SK-N-SH (cell line): ENCODE measurements around the gene HHIP. TPM values are rescaled to one million over a fixed set of nuclear protein-coding genes. Genes with fewer than 3 reads are reported as not detected.

Experiments
- CTCF ChIA-PET: fragments of 300-600, 350-600 bp; formaldehyde crosslinking; extraction: SDS; loops from one replicate; lab custom pipeline; 2021; lab: Yijun Ruan, JAX
- POLR2A ChIA-PET: fragments of 350-600 bp; sonication (Branson Sonifier 250); formaldehyde crosslinking; extraction: SDS; loops from one replicate; lab custom pipeline; 2020; ENCODE audit warnings: antibody characterized with exemption, inconsistent platforms; lab: Yijun Ruan, JAX
- DNase-seq: peaks from one replicate; pipeline ENCODE4 v3.0.0; 2012
- H2AFZ ChIP-seq: fragments of 200-600 bp; sonication (generic); 2 replicates; pipeline ENCODE4 v1.8.1; 2016; ENCODE audit warnings: antibody characterized with exemption, mild to moderate bottlenecking, low read depth
- H3F3A ChIP-seq: fragments of 200-600 bp; sonication (generic); replicated peaks from 2 replicates; pipeline ENCODE3; 2016; ENCODE audit warnings: antibody characterized with exemption, mild to moderate bottlenecking; ENCODE audit not compliant: insufficient read depth
- H3K27ac ChIP-seq, 2 experiments: fragments of 200-500 bp in 1 of 2; fragments of 200-600 bp in 1 of 2; sonication (Bioruptor generic) in 1 of 2; sonication (generic), shearing (Covaris generic) in 1 of 2; 2 replicates each; pipeline versions ENCODE4 v1.5.1 to v1.6.1; 2014 to 2016; ENCODE audit warnings: low read depth in 2 of 2, inconsistent platforms in 1 of 2, low read length in 1 of 2, mild to moderate bottlenecking in 1 of 2, mixed read lengths in 1 of 2
- H3K27me3 ChIP-seq: fragments of 200-600 bp; sonication (generic), shearing (Covaris generic); 2 replicates; pipeline ENCODE4 v1.6.1; 2016; ENCODE audit warnings: mixed run types; ENCODE audit not compliant: insufficient read depth
- H3K36me3 ChIP-seq, 2 experiments: fragments of 200-500 bp in 1 of 2; fragments of 200-600 bp in 1 of 2; sonication (Bioruptor generic) in 1 of 2; sonication (generic) in 1 of 2; replicated peaks in 1 of 2; 2 replicates each; pipeline versions ENCODE3 to v1.5.1; 2014 to 2016; ENCODE audit warnings: low read length in 1 of 2, mild to moderate bottlenecking in 1 of 2; ENCODE audit not compliant: insufficient read depth in 2 of 2, control insufficient read depth in 1 of 2
- H3K4me1 ChIP-seq, 2 experiments: fragments of 200-500 bp in 1 of 2; fragments of 200-600 bp in 1 of 2; sonication (Bioruptor generic) in 1 of 2; sonication (generic), shearing (Covaris generic) in 1 of 2; 2 replicates each; pipeline versions ENCODE4 v1.5.1 to v1.6.1; 2014 to 2016; ENCODE audit warnings: low read depth in 1 of 2, low read length in 1 of 2, mixed run types in 1 of 2; ENCODE audit not compliant: insufficient read depth in 2 of 2, control insufficient read depth in 1 of 2
- H3K4me2 ChIP-seq: fragments of 200-600 bp; sonication (generic), shearing (Covaris generic); 2 replicates; pipeline ENCODE4 v1.6.1; 2017; ENCODE audit warnings: mixed run types
- H3K4me3 ChIP-seq, 2 experiments: fragments of 200-500 bp in 1 of 2; fragments of 200-600 bp in 1 of 2; sonication (Bioruptor generic) in 1 of 2; sonication (generic), shearing (Covaris generic) in 1 of 2; 2 replicates each; pipeline versions ENCODE4 v1.5.1 to v1.8.1; 2014 to 2016; ENCODE audit warnings: low read depth in 2 of 2, inconsistent platforms in 1 of 2, low read length in 1 of 2, mild to moderate bottlenecking in 1 of 2, mixed read lengths in 1 of 2, moderate library complexity in 1 of 2
- H3K79me2 ChIP-seq: fragments of 200-600 bp; sonication (generic); 2 replicates; pipeline ENCODE4 v1.8.1; 2017; ENCODE audit warnings: mild to moderate bottlenecking; ENCODE audit not compliant: insufficient read depth
- H3K9ac ChIP-seq: fragments of 200-600 bp; sonication (generic); 2 replicates; pipeline ENCODE4 v1.6.1; 2017; ENCODE audit warnings: mixed run types
- H3K9me2 ChIP-seq: fragments of 200-600 bp; sonication (generic); 2 replicates; pipeline ENCODE4 v1.6.1; 2017; ENCODE audit warnings: mixed run types
- H3K9me3 ChIP-seq: fragments of 200-600 bp; sonication (generic); 2 replicates; pipeline ENCODE4 v1.6.1; 2017; ENCODE audit warnings: mixed run types, mild to moderate bottlenecking, moderate library complexity
- H4K20me1 ChIP-seq: fragments of 200-600 bp; sonication (generic); 2 replicates; pipeline ENCODE4 v1.6.1; 2017; ENCODE audit warnings: mild to moderate bottlenecking, mixed run types; ENCODE audit not compliant: insufficient read depth
- CHD2 ChIP-seq: fragments of 150-350 bp; IDR thresholded peaks from 2 replicates; pipeline ENCODE4 v1.6.1; 2018; ENCODE audit warnings: low read length; ENCODE audit not compliant: partially characterized antibody
- EZH2phosphoT487 ChIP-seq: fragments of 200-600 bp; sonication (generic); IDR thresholded peaks from 2 replicates; pipeline ENCODE4 v1.6.1; 2017; ENCODE audit warnings: low read depth, mixed run types, mild to moderate bottlenecking, antibody characterized with exemption, moderate library complexity, borderline replicate concordance
- FOSL2 ChIP-seq: IDR thresholded peaks from 2 replicates; pipeline ENCODE4 v1.4.0; 2012; ENCODE audit warnings: low read depth, mild to moderate bottlenecking, moderate library complexity, borderline replicate concordance
- FOXJ3 ChIP-seq: sonication (generic); formaldehyde crosslinking; IDR thresholded peaks from 2 replicates; pipeline ENCODE4 v1.5.1; 2020; ENCODE audit warnings: mild to moderate bottlenecking, missing genetic modification reagents
- GABPA ChIP-seq: IDR thresholded peaks from 2 replicates; pipeline ENCODE4 v1.4.0; 2012; ENCODE audit warnings: low read depth, mild to moderate bottlenecking
- GATA2 ChIP-seq: sonication (generic); formaldehyde crosslinking; IDR thresholded peaks from 2 replicates; pipeline ENCODE4 v1.5.0; 2020; ENCODE audit warnings: mild to moderate bottlenecking, missing genetic modification reagents
- IRF3 ChIP-seq: fragments of 150-350 bp; IDR thresholded peaks from 2 replicates; pipeline ENCODE4 v1.6.1; 2016; ENCODE audit warnings: mild to moderate bottlenecking, low read depth, low read length
- JUND ChIP-seq: IDR thresholded peaks from 2 replicates; pipeline ENCODE4 v1.4.0; 2012
- MAX ChIP-seq: IDR thresholded peaks from 2 replicates; pipeline ENCODE4 v1.4.0; 2012; ENCODE audit warnings: low read depth
- MEF2A ChIP-seq: IDR thresholded peaks from 2 replicates; pipeline ENCODE4 v1.4.0; 2012; ENCODE audit warnings: low read depth, borderline replicate concordance
- NFIC ChIP-seq: IDR thresholded peaks from 2 replicates; pipeline ENCODE4 v1.4.0; 2012; ENCODE audit warnings: borderline replicate concordance
- NRF1 ChIP-seq: IDR thresholded peaks from 2 replicates; pipeline ENCODE4 v1.6.1; 2012; ENCODE audit warnings: low read depth, mild to moderate bottlenecking, low read length
- PBX3 ChIP-seq: IDR thresholded peaks from 2 replicates; pipeline ENCODE4; 2012
- RAD21 ChIP-seq: IDR thresholded peaks from 2 replicates; pipeline ENCODE4 v1.6.1; 2012; ENCODE audit warnings: mild to moderate bottlenecking, low read length
- RFX5 ChIP-seq: IDR thresholded peaks from 2 replicates; pipeline ENCODE4 v1.6.1; 2012; ENCODE audit warnings: mild to moderate bottlenecking, improper control_type of control experiment, low read length
- RXRA ChIP-seq: IDR thresholded peaks from 2 replicates; pipeline ENCODE4 v1.4.0; 2012; ENCODE audit warnings: low read depth, mild to moderate bottlenecking, borderline replicate concordance
- SIN3A ChIP-seq: IDR thresholded peaks from 2 replicates; pipeline ENCODE4 v1.6.1; 2012; ENCODE audit warnings: low read depth, mild to moderate bottlenecking, low read length, moderate library complexity, borderline replicate concordance
- SMC3 ChIP-seq: IDR thresholded peaks from 2 replicates; pipeline ENCODE4 v1.6.1; 2012; ENCODE audit warnings: low read depth, low read length, improper control_type of control experiment
- TCF12 ChIP-seq: IDR thresholded peaks from 2 replicates; pipeline ENCODE4 v1.4.0; 2012
- TEAD4 ChIP-seq: IDR thresholded peaks from 2 replicates; pipeline ENCODE4 v1.4.0; 2012; ENCODE audit warnings: mild to moderate bottlenecking, borderline replicate concordance; ENCODE audit not compliant: insufficient read depth
- USF2 ChIP-seq: fragments of 150-350 bp; IDR thresholded peaks from 2 replicates; pipeline ENCODE4 v1.6.1; 2017; ENCODE audit warnings: antibody characterized with exemption, low read length, low read depth, borderline replicate concordance
- YY1 ChIP-seq: IDR thresholded peaks from 2 replicates; pipeline ENCODE4 v1.4.0; 2012; ENCODE audit warnings: low read depth, mild to moderate bottlenecking
- whole genome bisulfite sequencing: methylation state at CpG from one replicate; pipeline ENCODE4 v1.1.6; 2017; ENCODE audit warnings: low lambda C conversion rate; 5-methylcytosine and 5-hydroxymethylcytosine counted together
- polyA plus RNA-seq, 3 experiments: library from polyadenylated mRNA; depleted of rRNA; stranded (reverse); fragments of >200 nt; gene quantifications; 2 replicates each; pipeline ENCODE4 v1.2.3, GENCODE V29; 2012

HHIP gene
- polyA plus RNA-seq, 1 of the 3 experiments (the other 2 are of a cell fraction) = 3.5 TPM

- no peak for DNase-seq
- Histone ChIP-seq H2AFZ (no peak overlapping the region), H3K4me3 (no peak overlapping the region), H3K9me3 (no peaks in the 10 kb centered on the region), H3K9me2 (peaks cover 3% of the 10 kb centered on the region; the same call in 1 of the 2 replicates), H3K4me1 (no peaks in the 10 kb centered on the region), H4K20me1 (no peaks in the 10 kb centered on the region), H3K27me3 (no peaks in the 10 kb centered on the region; the same call in 1 of the 2 replicates), H3K4me2 (no peak overlapping the region), H3K79me2 (no peaks in the 10 kb centered on the region), H3K27ac (no peak overlapping the region), H3K9ac (no peak overlapping the region), H3K36me3 (no peaks in the 10 kb centered on the region), H3F3A (no peaks in the 10 kb centered on the region)
- TF ChIP-seq RXRA = no peak
- no peak for TF ChIP-seq GATA2
- TF ChIP-seq IRF3 = no peak
- TF ChIP-seq JUND = no peak
- TF ChIP-seq PBX3 = no peak
- TF ChIP-seq SMC3 = no peak
- TF ChIP-seq MAX = no peak
- TF ChIP-seq TCF12 = no peak
- ChIA-PET CTCF (interaction anchor here (1.0 kb wide), 1 partner anchor 10 kb away, joined by 3 read pairs; no protein-coding TSS in a partner anchor), POLR2A (no interaction called here)
- 6% methylated on average over 6 of the region's 6 CpGs for WGBS
Observed at GRCh38 chr4:144634978-144635747, 10.8 kb upstream of the HHIP start.

GRCh38 chr4:144644368-144645101, 1.4 kb upstream of the HHIP start:
- CTCF ChIA-PET = interaction anchor here (1.1 to 1.5 kb wide), 2 partner anchors 10 to 11 kb away, joined by 3 to 4 read pairs; no protein-coding TSS in a partner anchor
- H2AFZ ChIP-seq = no peak overlapping the region
- no peak for TF ChIP-seq TCF12
- TF ChIP-seq TEAD4 = no peak
- no peak for TF ChIP-seq USF2
- TF ChIP-seq IRF3 = no peak
- TF ChIP-seq YY1 = no peak
- TF ChIP-seq NFIC = no peak
- TF ChIP-seq EZH2phosphoT487 = no peak
- TF ChIP-seq NRF1 = no peak
- no peak for TF ChIP-seq MEF2A
- no peak for TF ChIP-seq FOXJ3
- no peak for TF ChIP-seq FOSL2
- no peak for TF ChIP-seq RFX5
- TF ChIP-seq RAD21 = no peak
- no peak for TF ChIP-seq SMC3
- TF ChIP-seq GABPA = no peak
- TF ChIP-seq SIN3A = no peak
- TF ChIP-seq CHD2 = no peak

More at GRCh38 chr4:144644368-144645101, 1.4 kb upstream of the HHIP start:
- H3K27ac ChIP-seq = peak overlapping the region in 1 of 2 experiments; percentile 10; a peak in 2 of 4 replicates
- POLR2A ChIA-PET = no interaction called here
- H4K20me1 ChIP-seq = no peaks in the 10 kb centered on the region
- H3F3A ChIP-seq = peaks cover 10% of the 10 kb centered on the region
- H3K9me3 ChIP-seq = no peaks in the 10 kb centered on the region
- H3K27me3 ChIP-seq = peaks cover 9% of the 10 kb centered on the region; the same call in 1 of the 2 replicates
- no peak for DNase-seq
- peak overlapping the region in 1 of 2 experiments; percentile 72; a peak in 2 of 4 replicates for H3K4me3 ChIP-seq
- 60% methylated on average over 8 of the region's 12 CpGs for WGBS
- H3K79me2 ChIP-seq = peaks cover 29% of the 10 kb centered on the region
- H3K9ac ChIP-seq = peak overlapping the region; percentile 57; the same call in 1 of the 2 replicates
- H3K36me3 ChIP-seq = no peaks in the 10 kb centered on the region
- H3K4me1 ChIP-seq = no peaks in the 10 kb centered on the region; a peak in 1 of 4 replicates
- peak overlapping the region; percentile 84 for H3K4me2 ChIP-seq
- no peaks in the 10 kb centered on the region for H3K9me2 ChIP-seq
